ENCODE results near the gene SLCO4A1.

The SLCO4A1 gene

DNA sequence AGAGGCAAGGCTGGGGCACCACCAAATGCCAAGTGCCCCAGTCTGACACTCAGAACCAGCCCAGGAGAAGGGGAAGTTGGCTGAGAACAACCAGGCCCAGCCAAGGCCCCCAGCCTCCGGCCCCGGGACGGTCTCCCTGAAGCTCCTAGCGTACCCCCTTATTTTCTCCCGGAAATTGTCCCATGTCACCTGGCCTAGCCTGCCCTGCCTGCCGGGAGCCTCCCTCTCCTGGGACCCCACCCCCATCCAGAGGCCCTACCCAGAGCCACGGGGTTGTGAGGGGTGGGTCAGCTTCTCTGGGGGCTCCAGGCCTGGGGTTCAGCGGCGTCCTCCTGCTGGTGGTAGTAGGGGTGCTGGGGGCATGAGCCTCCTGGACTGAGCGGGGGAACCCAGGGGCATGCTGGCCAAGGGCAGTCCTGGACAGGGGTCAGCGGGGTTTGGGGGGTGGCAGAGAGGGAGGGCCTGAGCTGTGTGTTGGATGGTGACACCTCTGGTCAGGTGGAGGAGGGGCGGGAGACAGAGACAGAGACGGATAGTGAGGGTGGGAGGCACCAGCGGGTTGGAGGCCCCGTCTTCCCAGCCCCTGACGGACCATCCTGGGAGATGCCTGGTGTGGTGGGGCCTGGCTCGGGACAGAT, 7.9 kb upstream of the SLCO4A1 start:
- TF ChIP-seq, protein P1, sequence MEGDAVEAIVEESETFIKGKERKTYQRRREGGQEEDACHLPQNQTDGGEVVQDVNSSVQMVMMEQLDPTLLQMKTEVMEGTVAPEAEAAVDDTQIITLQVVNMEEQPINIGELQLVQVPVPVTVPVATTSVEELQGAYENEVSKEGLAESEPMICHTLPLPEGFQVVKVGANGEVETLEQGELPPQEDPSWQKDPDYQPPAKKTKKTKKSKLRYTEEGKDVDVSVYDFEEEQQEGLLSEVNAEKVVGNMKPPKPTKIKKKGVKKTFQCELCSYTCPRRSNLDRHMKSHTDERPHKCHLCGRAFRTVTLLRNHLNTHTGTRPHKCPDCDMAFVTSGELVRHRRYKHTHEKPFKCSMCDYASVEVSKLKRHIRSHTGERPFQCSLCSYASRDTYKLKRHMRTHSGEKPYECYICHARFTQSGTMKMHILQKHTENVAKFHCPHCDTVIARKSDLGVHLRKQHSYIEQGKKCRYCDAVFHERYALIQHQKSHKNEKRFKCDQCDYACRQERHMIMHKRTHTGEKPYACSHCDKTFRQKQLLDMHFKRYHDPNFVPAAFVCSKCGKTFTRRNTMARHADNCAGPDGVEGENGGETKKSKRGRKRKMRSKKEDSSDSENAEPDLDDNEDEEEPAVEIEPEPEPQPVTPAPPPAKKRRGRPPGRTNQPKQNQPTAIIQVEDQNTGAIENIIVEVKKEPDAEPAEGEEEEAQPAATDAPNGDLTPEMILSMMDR (IDR thresholded peaks at IDR 0.05; ENCODE audit: control insufficient read depth, extremely low read depth, insufficient read depth) = no peak
- no peak for DNase-seq (ENCODE audit: low read depth)
- H3K4me3 ChIP-seq (ENCODE audit: low read depth, low read length) = no peak overlapping the region

DNA sequence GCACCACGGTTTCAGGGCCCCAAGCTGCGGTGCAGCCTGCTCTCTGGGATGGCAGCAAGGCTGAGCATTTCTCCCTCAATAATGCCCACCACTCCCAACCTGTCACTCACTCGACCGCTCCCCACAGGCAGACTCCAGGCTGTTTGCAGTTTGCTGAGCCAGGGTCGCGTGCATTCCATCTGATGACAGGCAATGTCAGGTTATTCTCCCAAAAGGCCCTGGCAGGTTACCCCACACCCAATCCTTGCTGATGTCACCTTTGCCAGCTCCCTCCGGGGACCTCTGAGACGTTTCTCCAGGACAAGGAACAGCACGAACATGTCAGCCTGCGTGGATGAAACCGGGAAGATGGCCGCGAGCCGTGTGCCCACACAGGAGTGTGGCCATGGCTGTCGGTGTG, 7.1 kb upstream of the SLCO4A1 start:
- no peak for DNase-seq (ENCODE audit: low read depth)
- no peak overlapping the region for H3K4me3 ChIP-seq (ENCODE audit: low read depth, low read length)
- TF ChIP-seq, protein P1 (IDR thresholded peaks at IDR 0.05; ENCODE audit: control insufficient read depth, extremely low read depth, insufficient read depth) = no peak

DNA sequence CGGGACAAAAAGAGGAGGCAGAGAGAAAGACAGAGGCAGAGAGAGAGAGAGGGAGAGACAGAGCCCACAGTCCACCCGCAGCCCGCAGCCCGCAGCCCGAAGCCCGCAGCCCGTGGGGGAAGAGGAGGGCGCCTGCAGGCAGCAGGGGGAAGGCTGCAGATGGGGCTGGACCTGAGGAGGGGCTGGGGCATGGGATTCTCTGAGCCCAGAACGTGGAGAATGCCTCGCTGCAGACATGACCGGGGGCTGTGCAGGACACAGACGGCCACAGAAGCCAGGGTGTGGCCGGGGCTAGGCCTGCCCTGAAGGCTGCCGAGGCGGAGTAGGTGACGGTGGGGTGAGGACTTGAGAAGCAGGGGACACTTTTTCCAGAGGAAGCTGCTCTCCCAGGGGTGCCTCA, 6.5 kb upstream of the SLCO4A1 start:
- DNase-seq (ENCODE audit: low read depth) = no peak
- H3K4me3 ChIP-seq (ENCODE audit: low read depth, low read length) = no peak overlapping the region
- TF ChIP-seq, protein P1 (IDR thresholded peaks at IDR 0.05; ENCODE audit: control insufficient read depth, extremely low read depth, insufficient read depth) = no peak

DNA sequence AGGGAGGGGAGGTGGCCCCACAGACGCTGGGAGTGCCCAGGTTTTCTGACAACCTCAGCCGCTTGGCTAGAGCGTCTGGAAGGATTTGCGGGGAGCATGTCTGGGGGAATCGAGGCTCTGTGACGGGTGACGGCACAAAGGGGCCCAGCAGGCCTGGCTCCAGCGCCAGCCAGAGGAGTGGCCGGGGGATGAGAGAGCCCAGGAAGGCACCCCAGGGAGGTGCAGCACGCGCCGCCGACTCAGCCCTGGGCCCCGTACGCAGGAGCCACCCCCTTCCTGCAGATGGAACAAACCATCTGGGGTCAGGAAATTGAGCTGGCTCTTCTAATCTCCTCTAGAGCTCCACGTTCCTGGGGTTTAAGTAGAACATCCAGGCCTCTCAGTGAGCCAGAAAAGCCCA, 5.9 kb upstream of the SLCO4A1 start:
- TF ChIP-seq, protein P1 (IDR thresholded peaks at IDR 0.05; ENCODE audit: control insufficient read depth, extremely low read depth, insufficient read depth) = no peak
- DNase-seq (ENCODE audit: low read depth) = no peak
- no peak overlapping the region for H3K4me3 ChIP-seq (ENCODE audit: low read depth, low read length)

DNA sequence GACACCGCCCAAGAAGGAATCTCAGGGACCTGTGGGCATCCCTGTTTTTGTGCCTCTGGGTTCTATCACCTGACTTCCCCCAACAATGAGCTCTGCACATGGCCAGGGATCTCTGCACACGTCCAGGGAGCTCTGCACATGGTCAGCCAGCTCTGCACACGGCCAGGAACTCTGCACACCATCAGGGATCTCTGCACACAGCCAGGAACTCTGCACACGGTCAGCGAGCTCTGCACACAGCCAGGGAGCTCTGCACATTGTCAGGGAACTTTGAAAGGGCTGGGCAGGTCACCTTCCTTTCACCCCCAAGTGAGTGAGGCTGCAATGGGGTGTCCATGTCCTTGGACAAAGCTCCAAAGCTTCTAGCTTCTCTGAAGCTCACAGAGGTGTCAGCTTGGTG, 5.2 kb upstream of the SLCO4A1 start:
- H3K4me3 ChIP-seq (ENCODE audit: low read depth, low read length) = no peak overlapping the region
- TF ChIP-seq, protein P1 (IDR thresholded peaks at IDR 0.05; ENCODE audit: control insufficient read depth, extremely low read depth, insufficient read depth) = no peak
- no peak for DNase-seq (ENCODE audit: low read depth)

DNA sequence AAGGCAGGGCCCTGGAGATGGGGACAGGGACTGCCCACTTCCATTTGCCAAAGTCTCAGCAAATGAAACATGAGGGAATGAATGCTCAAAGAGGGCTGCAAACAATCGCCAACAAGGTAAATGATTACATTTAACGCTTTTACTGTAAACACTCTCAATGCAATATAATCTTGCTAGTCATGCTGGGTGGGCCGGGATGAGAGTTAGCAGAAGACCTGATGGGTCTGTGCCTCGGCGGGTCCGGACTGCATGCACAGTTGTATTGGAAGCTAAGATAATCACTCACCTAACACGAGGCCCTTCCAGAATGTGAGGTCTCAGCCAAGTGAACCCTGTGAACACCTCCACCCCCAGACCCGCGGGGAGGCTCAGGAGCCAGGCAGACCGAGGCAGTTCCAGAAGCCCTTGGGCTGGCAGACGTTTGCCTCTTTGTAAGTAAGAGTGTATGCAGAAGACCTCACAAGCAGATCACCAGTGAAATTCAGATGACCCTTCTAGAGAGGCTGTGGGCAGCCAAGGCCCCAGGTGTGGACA, 4.7 kb upstream of the SLCO4A1 start:
- TF ChIP-seq, protein P1 (IDR thresholded peaks at IDR 0.05; ENCODE audit: control insufficient read depth, extremely low read depth, insufficient read depth) = no peak
- DNase-seq (ENCODE audit: low read depth) = no peak
- H3K4me3 ChIP-seq (ENCODE audit: low read depth, low read length) = no peak overlapping the region

DNA sequence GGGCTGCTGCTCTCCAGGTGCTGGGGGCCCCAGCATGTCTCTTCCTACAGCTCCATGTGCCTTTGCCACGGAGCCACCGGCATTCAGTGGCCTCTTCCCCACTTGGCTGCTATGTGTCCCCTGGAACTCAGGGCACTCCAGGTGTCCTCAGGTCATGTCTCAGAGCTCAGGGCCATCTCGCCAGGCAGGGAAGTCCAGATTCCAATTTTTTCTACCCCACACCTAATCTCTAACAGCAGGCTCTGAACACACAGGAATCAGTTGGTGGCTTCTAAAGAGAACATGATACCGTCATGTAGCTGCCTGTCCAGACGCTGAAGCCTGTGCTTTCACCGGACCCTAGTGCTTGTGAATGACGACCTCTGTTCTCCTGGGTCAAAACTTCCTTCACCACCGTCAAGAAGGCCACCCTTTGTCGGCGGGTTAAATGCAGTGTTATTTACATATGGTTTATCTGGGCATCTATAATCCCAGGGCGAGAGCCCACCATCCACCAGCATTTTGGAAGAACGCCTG, 4.2 kb upstream of the SLCO4A1 start:
- no peak overlapping the region for H3K4me3 ChIP-seq (ENCODE audit: low read depth, low read length)
- no peak for DNase-seq (ENCODE audit: low read depth)
- TF ChIP-seq, protein P1 (IDR thresholded peaks at IDR 0.05; ENCODE audit: control insufficient read depth, extremely low read depth, insufficient read depth) = no peak

Measured in LNCaP clone FGC (cell line).